ENCODE data around the gene SHPK.

The SHPK gene

GRCh38 chr17:3668279-3669084 lies 32.4 kb upstream of the SHPK start, which contains the start of the genes EMC6 and TAX1BP3 (continued):
- TF ChIP-seq ZSCAN30 (tag by site-specific recombination; IDR thresholded peaks at IDR 0.05) (peak; percentile 79), ZNF449 (tag by site-specific recombination; IDR thresholded peaks at IDR 0.05) (no peak), ZNF10 (tag by site-specific recombination; IDR thresholded peaks at IDR 0.05) (no peak), ZNF518A (tag by site-specific recombination; conservative IDR thresholded peaks at IDR 0.05; ENCODE audit: low read depth) (no peak), OVOL3 (tag by site-specific recombination; IDR thresholded peaks at IDR 0.05) (no peak), WT1 (tag by site-specific recombination; IDR thresholded peaks at IDR 0.05) (no peak), ZNF184 (tag by site-specific recombination; IDR thresholded peaks at IDR 0.05) (no peak; the same call in 1 of the 2 replicates), ZNF398 (tag by site-specific recombination; IDR thresholded peaks at IDR 0.05) (no peak), PRDM2 (tag by site-specific recombination; IDR thresholded peaks at IDR 0.05; ENCODE audit: borderline replicate concordance) (no peak), ZFP3 (tag by site-specific recombination; IDR thresholded peaks at IDR 0.05; ENCODE audit: low read depth) (no peak), ZNF169 (tag by site-specific recombination; IDR thresholded peaks at IDR 0.05) (no peak), ZNF202 (tag by site-specific recombination; IDR thresholded peaks at IDR 0.05; ENCODE audit: borderline replicate concordance) (no peak), ZNF600 (tag by site-specific recombination; IDR thresholded peaks at IDR 0.05) (peak; percentile 85), ZNF621 (tag by site-specific recombination; IDR thresholded peaks at IDR 0.05) (no peak), ZNF416 (tag by site-specific recombination; IDR thresholded peaks at IDR 0.05) (no peak), SP2 (tag by site-specific recombination; IDR thresholded peaks at IDR 0.05) (peak; percentile 77), KLF7 (tag by site-specific recombination; IDR thresholded peaks at IDR 0.05; ENCODE audit: borderline replicate concordance) (no peak), TSHZ1 (tag by site-specific recombination; IDR thresholded peaks at IDR 0.05; ENCODE audit: borderline replicate concordance) (no peak)
- TF ChIP-seq, protein P1, sequence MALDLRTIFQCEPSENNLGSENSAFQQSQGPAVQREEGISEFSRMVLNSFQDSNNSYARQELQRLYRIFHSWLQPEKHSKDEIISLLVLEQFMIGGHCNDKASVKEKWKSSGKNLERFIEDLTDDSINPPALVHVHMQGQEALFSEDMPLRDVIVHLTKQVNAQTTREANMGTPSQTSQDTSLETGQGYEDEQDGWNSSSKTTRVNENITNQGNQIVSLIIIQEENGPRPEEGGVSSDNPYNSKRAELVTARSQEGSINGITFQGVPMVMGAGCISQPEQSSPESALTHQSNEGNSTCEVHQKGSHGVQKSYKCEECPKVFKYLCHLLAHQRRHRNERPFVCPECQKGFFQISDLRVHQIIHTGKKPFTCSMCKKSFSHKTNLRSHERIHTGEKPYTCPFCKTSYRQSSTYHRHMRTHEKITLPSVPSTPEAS (tag by site-specific recombination; IDR thresholded peaks at IDR 0.05) = no peak

Data from HEK293 (cell line).